C1 segment of cervical spinal cord (tissue), 14 donors: ENCODE results near the gene SLC45A1.
A peak's percentile ranks its signal among the peaks of the same experiment; 100 is the strongest.
"Not testable (repeated sequence)": the region's sequence is repeated elsewhere in the genome, so short reads cannot be mapped to it uniquely, and the experiment has no call there.

Experiments
- DNase-seq, 14 donors: peaks; one replicate each; lab custom pipeline; 2025; lab: John Stamatoyannopoulos, UW

The SLC45A1 gene

DNA sequence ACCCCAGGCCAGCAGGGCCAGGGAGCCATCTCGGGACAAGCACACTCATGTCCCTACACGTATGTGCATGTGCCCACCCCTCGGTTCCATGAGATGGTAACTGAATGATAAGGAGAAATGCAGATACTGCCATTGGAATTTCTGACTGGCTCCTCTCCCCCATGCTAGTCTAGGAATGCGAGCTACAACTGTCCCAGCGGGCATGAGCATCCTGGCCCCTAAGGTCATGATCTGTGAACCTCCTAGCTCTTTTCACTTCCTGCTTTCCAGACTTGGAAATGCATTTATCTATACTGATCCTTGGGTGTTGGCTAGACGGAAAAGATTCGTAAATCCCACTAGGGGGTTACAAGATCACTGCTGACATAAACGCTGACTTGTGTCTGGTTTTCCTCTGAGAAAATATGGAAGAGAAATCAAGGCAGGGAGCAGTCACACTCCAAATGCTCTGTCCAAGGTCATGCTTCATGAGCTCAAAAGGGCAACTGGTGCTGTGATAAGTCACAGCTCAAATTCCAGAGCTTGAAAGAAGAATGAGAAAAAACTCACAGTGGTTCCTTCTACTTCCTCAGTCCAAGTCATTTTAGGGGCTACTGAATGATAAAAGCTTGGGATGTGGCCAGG lies 49.8 kb downstream of the SLC45A1 start:
- no peak for DNase-seq

DNA sequence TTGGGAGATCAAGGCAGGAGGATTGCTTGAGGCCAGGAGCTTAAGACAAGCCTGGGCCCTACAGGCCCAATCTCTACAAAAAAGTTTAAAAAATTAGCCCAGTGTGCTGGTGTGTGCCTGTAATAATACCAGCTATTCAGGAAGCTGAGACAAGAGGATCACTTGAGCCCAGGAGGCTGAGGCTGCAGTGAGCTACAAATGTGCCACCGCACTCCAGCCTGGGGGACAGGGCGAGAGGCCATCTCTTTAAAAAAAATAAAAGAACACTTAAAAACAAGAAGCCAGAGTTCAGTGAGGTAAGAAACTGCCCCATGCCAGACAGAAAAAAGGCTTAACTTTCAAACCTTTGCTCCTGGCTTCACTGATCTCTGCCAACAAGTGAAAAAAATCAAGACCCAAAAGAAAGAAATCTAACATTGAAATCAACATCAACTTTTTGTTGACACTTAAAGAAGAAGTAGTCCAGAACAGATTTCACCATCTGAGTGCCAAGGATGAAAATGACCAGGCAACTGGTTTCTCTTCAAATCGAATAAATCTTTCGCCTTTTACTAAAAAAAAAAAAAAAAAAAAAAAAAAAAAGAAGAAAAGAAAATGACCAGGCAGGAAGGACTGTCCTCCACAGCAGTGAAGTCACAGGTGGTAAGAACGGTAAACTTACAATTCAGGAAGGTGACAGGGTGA lies 51.2 kb downstream of the SLC45A1 start:
- no peak for DNase-seq

DNA sequence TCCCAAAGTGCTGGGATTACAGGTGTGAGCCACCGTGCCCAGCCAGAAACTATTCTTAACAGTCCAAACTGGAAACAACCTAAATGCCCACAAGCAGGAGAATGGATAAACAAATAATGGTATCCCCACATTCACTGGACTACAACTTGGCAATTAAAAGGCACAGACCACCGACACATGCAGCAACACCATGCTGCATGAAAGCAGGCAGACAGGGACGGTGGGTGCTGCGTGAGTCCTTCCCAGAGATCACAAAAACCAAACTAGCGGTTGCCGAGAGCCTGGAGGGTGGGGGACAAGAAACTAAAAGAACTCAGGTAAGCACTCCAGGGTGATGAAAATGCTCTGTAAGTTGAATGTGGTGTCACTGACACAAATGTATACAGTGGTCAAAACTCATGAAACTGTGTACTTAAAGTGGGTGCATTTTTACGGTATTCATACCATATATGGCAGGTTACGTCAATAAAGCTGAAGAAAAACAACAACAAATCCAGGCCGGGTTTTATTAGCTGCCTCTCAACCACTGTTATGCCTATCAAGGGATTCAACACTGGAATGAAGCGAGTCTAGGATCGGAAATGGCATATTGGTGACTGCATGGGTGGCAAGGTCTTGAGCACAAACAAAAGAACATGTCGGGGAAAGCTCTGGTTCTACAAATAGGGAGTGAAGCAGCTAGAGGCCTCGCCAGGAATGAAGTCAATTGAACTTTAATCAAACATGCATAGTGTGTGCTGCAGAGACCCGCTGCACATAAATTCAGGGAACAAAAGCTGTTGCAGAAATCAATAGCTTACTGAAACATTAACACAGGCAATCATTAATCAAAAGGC lies 52.4 kb downstream of the SLC45A1 start:
- DNase-seq, result peak in 4 of 14 donors; percentile 20 to 69 (median 58)

GRCh38 chr1:8370905-8371315 lies 53.0 kb downstream of the SLC45A1 start:
- DNase-seq, result peak in 7 of 14 donors; percentile 21 to 81 (median 45)

DNA sequence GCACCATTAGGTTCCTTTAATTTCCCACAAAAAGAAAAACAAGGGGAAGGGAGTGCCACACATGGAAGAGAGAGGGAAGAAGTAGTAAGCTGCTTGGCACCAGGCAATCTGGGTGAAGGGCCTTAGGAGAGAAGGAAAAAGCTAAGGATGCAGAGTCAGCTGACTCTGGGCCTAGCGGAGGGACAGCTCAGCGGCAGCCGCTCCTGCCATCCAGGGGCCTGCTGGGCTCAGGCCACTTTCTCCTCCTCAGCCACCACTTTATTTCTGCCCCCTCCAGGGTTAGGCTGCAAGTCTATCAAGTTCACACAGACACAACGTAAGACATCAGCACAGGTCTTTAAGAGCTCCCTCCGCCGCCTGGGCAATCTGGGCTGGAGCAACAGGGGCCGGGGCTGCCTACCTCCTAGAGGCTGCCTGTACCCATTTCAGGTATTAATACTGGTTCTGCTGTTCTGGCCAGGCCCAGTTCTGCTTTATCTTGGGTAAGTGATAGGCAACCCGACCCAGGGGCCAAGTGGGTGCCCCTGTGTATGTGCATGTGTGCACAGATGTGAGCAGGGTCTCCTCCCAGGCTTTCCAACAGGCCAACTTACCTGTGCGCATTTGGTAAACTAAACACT lies 53.6 kb downstream of the SLC45A1 start:
- DNase-seq, result peak in 4 of 14 donors; percentile 36 to 53 (median 48)

GRCh38 chr1:8373125-8373524 lies 55.2 kb downstream of the SLC45A1 start:
- DNase-seq, result no peak

- DNase-seq, result peak in 7 of 14 donors; percentile 21 to 83 (median 30)
These were observed 55.8 kb downstream of the SLC45A1 start for GRCh38 chr1:8373581-8374241.

DNA sequence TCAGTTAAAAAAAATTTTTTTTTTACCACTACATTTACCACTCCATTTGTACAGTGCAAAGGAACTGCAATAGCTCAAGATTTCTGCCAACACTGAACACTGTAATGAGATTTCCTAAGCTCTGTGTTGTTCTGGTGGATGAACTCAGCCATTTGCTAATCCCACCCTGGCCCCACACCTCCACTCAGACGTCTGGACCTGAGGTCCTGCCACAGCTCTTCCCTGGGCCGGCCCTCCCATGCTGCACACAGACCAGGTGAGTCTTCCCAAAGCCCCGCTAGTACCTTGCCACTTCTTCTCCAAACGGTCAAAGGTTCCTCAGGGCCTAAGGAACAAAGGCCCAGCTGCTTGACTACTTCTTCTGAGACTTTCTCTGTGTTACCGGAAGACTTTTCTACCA lies 56.4 kb downstream of the SLC45A1 start:
- no peak for DNase-seq

GRCh38 chr1:8374812-8375211 lies 56.9 kb downstream of the SLC45A1 start:
- no peak for DNase-seq

- peak in 1 of 14 donors; percentile 51 for DNase-seq
These were observed 58.5 kb downstream of the SLC45A1 start for GRCh38 chr1:8376358-8376840.

GRCh38 chr1:8377271-8377981 lies 59.5 kb downstream of the SLC45A1 start:
- DNase-seq, result no peak

DNA sequence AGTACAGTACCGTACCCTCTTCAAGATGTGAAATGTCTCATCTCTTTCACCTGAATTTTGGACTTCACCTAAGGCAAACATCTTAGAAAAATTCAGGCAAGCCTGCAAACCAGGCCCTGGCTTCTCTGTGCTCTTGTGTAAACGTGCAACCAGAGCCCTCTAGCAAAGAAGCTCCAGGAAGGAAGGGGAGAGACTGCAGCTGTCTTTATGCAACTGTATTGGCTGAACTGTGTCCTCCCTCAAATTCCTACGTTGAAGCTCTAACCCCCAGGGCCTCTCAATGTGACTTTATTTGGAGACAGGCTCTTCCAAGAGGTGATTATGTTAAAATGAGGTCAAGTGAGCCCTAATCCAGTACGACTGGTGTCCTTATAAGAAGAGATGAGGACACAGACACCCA lies 60.3 kb downstream of the SLC45A1 start:
- DNase-seq, result no peak

GRCh38 chr1:8378981-8379470 lies 61.1 kb downstream of the SLC45A1 start:
- DNase-seq, result peak in 3 of 14 donors; percentile 21 to 22 (median 22)

- no peak for DNase-seq
These were observed 61.7 kb downstream of the SLC45A1 start for GRCh38 chr1:8379513-8380186.

- not testable (repeated sequence) for DNase-seq
These were observed 62.4 kb downstream of the SLC45A1 start for GRCh38 chr1:8380310-8380709.

DNA sequence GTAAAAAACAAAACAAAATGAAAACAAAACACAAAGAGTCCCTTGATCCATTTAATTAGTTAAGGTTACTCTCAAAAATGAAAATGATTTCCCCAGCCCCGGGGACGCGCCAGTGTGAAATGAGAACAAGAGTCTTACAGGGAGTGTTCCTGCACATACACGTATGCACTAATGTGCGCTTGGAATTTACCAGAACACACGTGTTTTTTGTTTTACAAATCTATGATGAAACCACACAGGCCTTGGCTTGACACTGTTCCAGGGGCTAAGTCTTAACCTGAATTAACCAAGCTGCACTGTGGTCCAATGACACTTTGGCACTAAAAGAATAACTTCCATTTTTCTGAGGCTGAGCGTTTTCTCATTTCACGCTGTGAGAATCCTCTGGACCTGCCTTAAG lies 63.7 kb downstream of the SLC45A1 start:
- no peak for DNase-seq

GRCh38 chr1:8382051-8382505 lies 64.2 kb downstream of the SLC45A1 start:
- peak in 10 of 14 donors; percentile 30 to 83 (median 46) for DNase-seq

- no peak for DNase-seq
These were observed 64.9 kb downstream of the SLC45A1 start for GRCh38 chr1:8382608-8383505.

DNA sequence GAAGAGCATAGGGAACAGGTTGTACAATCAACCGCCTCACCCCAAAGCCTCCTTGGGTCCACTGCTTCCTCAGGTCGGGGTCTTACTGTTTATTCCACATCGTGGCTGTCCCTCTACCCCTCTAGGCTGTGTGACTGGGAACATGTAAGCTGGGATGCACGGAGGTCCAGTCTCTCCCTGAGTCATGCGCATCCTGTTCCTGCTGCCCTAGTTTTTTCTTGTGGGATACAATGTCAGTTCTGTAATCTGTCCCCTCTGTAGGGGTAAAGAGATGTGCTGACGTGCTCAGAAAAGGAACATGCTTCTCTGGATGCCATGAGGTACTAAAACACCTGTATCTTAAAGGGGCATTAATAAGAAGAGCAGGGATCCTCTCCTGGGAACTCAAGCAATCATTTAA lies 66.2 kb downstream of the SLC45A1 start:
- DNase-seq, result no peak
